D341Med (cell line): ENCODE results near the gene CARD14.
"Not testable (repeated sequence)": the region's sequence is repeated elsewhere in the genome, so short reads cannot be mapped to it uniquely, and the experiment has no call there.

Experiments used
- DNase-seq: peaks from one replicate; pipeline ENCODE4 v3.0.0; 2012; ENCODE audit warnings: low spot score

Gene CARD14

GRCh38 chr17:80183581-80184422, 14.0 kb downstream of the CARD14 start:
- no peak for DNase-seq

GRCh38 chr17:80184423-80184714, 14.5 kb downstream of the CARD14 start:
- no peak for DNase-seq

GRCh38 chr17:80185968-80186367, 16.1 kb downstream of the CARD14 start:
- no peak for DNase-seq

GRCh38 chr17:80187090-80187489, 17.3 kb downstream of the CARD14 start:
- DNase-seq, result no peak

- DNase-seq, result no peak
Observed at GRCh38 chr17:80187515-80187941, 17.7 kb downstream of the CARD14 start.

- DNase-seq, result no peak
Observed at GRCh38 chr17:80189611-80190010, 19.8 kb downstream of the CARD14 start.

- no peak for DNase-seq
Observed at GRCh38 chr17:80190716-80191115, 20.9 kb downstream of the CARD14 start.

GRCh38 chr17:80191192-80191591, 21.4 kb downstream of the CARD14 start:
- no peak for DNase-seq

GRCh38 chr17:80191865-80192661, 22.2 kb downstream of the CARD14 start:
- DNase-seq, result no peak

- no peak for DNase-seq
Observed at GRCh38 chr17:80195141-80195540, 25.3 kb downstream of the CARD14 start.

- peak; percentile 87 for DNase-seq
Observed at GRCh38 chr17:80195671-80196529, 26.1 kb downstream of the CARD14 start.

- DNase-seq, result no peak
Observed at GRCh38 chr17:80196652-80197051, 26.8 kb downstream of the CARD14 start.

GRCh38 chr17:80198144-80198661, 28.4 kb downstream of the CARD14 start:
- no peak for DNase-seq

- DNase-seq, result not testable (repeated sequence)
Observed at GRCh38 chr17:80199295-80199694, 29.5 kb downstream of the CARD14 start.

GRCh38 chr17:80201446-80201845, 31.6 kb downstream of the CARD14 start:
- DNase-seq, result no peak

GRCh38 chr17:80202197-80202596, 32.4 kb downstream of the CARD14 start:
- no peak for DNase-seq

- no peak for DNase-seq
Observed at GRCh38 chr17:80203471-80203963, 33.7 kb downstream of the CARD14 start.

GRCh38 chr17:80204626-80205468, 35.0 kb downstream of the CARD14 start:
- DNase-seq, result peak; percentile 80

GRCh38 chr17:80205811-80206210, 36.0 kb downstream of the CARD14 start:
- DNase-seq, result no peak

- no peak for DNase-seq
Observed at GRCh38 chr17:80208050-80208449, 38.2 kb downstream of the CARD14 start.

GRCh38 chr17:80209765-80210164, 39.9 kb downstream of the CARD14 start:
- DNase-seq, result no peak
